ENCODE measurements around the gene APPBP2. TPM values are rescaled to one million over a fixed set of nuclear protein-coding genes. Genes with fewer than 3 reads are reported as not detected.

APPBP2 gene
- total RNA-seq, 4 donors from 2014 or later, result 24.9 to 35.4 (median 27.9) TPM

- Histone ChIP-seq H3K4me1 (no peaks in the 10 kb centered on the region), H3K36me3 (no peaks in the 10 kb centered on the region), H3K27me3 (no peaks in the 10 kb centered on the region), H3K9me3 (no peaks in the 10 kb centered on the region), H3K27ac (replicated peaks in 1 of 4) (no peak overlapping the region), H3K4me3 (no peak overlapping the region)
- intact Hi-C loops (cut with DNase I), result no loop called here
- TF ChIP-seq POLR2A (IDR thresholded peaks at IDR 0.05; ENCODE audit: low read depth) (no peak), CTCF (IDR thresholded peaks at IDR 0.05) (no peak), EP300 (IDR thresholded peaks at IDR 0.05) (no peak), POLR2AphosphoS5 (IDR thresholded peaks at IDR 0.05) (no peak)
- DNase-seq (ENCODE audit: extremely low spot score), result peak; percentile 50
- WGBS, result 38% methylated on average over 3 of the region's 3 CpGs
Measured at GRCh38 chr17:60535382-60536279, 9.6 kb upstream of the APPBP2 start.

GRCh38 chr17:60534613-60535157, 8.6 kb upstream of the APPBP2 start:
- TF ChIP-seq POLR2AphosphoS5 (IDR thresholded peaks at IDR 0.05), result no peak
- TF ChIP-seq POLR2A (IDR thresholded peaks at IDR 0.05; ENCODE audit: low read depth), result no peak
- no peak for TF ChIP-seq EP300 (IDR thresholded peaks at IDR 0.05)
- no peak for TF ChIP-seq CTCF (IDR thresholded peaks at IDR 0.05)
- Histone ChIP-seq H3K9me3 (no peaks in the 10 kb centered on the region), H3K36me3 (no peaks in the 10 kb centered on the region), H3K27ac (replicated peaks in 1 of 4) (no peak overlapping the region), H3K4me1 (no peaks in the 10 kb centered on the region), H3K4me3 (no peak overlapping the region), H3K27me3 (no peaks in the 10 kb centered on the region)
- intact Hi-C loops (cut with DNase I), result no loop called here
- WGBS, result 88% methylated on average over 7 of the region's 7 CpGs
- DNase-seq (ENCODE audit: extremely low spot score), result peak; percentile 53

- intact Hi-C loops (cut with DNase I), result no loop called here
- Histone ChIP-seq H3K4me1 (no peaks in the 10 kb centered on the region), H3K9me3 (no peaks in the 10 kb centered on the region), H3K36me3 (no peaks in the 10 kb centered on the region), H3K27me3 (no peaks in the 10 kb centered on the region), H3K4me3 (no peak overlapping the region), H3K27ac (replicated peaks in 1 of 4) (no peak overlapping the region)
- TF ChIP-seq POLR2AphosphoS5 (IDR thresholded peaks at IDR 0.05) (no peak), POLR2A (IDR thresholded peaks at IDR 0.05; ENCODE audit: low read depth) (no peak), CTCF (IDR thresholded peaks at IDR 0.05) (no peak), EP300 (IDR thresholded peaks at IDR 0.05) (no peak)
- peak; percentile 21 for DNase-seq (ENCODE audit: extremely low spot score)
- 46% methylated on average over 1 of the region's 1 CpG for WGBS
Measured at GRCh38 chr17:60534010-60534555, 8.0 kb upstream of the APPBP2 start.

- H3K27me3 ChIP-seq, result no peaks in the 10 kb centered on the region
- no peak overlapping the region for H3K27ac ChIP-seq (replicated peaks in 1 of 4)
- H3K36me3 ChIP-seq, result no peaks in the 10 kb centered on the region
- intact Hi-C loops (cut with DNase I), result loop anchor here (10.0 kb wide), 1 partner anchor 65 kb away; no protein-coding TSS in a partner anchor
- H3K9me3 ChIP-seq, result no peaks in the 10 kb centered on the region
- no peak overlapping the region for H3K4me3 ChIP-seq
- H3K4me1 ChIP-seq, result peaks cover 7 to 10% (median 8%) of the 10 kb centered on the region in 4 donors
- no peak for DNase-seq (ENCODE audit: extremely low spot score)
- WGBS, result 100% methylated on average over 1 of the region's 1 CpG
- no peak for TF ChIP-seq EP300 (IDR thresholded peaks at IDR 0.05)
- TF ChIP-seq POLR2A (IDR thresholded peaks at IDR 0.05; ENCODE audit: low read depth), result no peak
- no peak for TF ChIP-seq POLR2AphosphoS5 (IDR thresholded peaks at IDR 0.05)
- no peak for TF ChIP-seq CTCF (IDR thresholded peaks at IDR 0.05)
Measured at GRCh38 chr17:60529806-60530205, 3.8 kb upstream of the APPBP2 start.

All from esophagus muscularis mucosa (tissue), 4 donors.